NCI-H1105 (cell line): ENCODE data around the gene ZAP70.

Experiments used
- DNase-seq: peaks from one replicate; lab custom pipeline; 2025; lab: John Stamatoyannopoulos, UW

Gene ZAP70

DNA sequence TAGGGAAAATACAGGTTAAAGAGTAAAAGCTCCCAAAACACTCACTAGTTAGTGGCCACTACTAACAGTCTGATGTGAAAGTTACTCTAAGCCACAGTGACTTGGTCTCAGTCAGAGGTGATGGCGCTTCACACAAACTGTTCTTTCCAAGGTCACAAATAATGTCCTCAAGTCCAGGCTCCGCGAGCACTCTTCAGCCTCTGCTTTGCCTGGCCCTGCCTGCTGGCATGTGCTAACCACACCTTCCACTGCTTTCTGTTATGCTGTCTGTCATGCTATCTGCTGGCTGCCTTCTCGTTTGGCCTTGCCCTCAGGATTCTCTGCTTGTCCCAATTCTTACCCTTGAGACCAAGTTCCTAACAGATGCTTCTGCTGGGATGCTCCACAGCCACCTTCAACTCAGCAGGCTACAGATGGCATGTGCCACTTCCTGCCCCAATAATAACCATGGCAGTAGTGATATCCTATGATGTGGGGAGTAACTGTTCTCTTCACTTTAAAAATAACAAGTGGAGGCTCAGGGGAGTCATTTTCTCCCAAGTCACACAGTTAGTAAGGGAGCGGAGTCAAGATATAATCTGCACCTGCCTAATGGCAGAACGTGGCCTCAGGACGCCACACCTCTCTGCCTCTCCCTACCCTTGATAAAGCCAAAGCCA lies 75.7 kb downstream of the ZAP70 start:
- DNase-seq: no peak
